ENCODE data around the gene ZNF804B. TPM values are rescaled to one million over a fixed set of nuclear protein-coding genes. Genes with fewer than 3 reads are reported as not detected.
A peak's percentile ranks its signal among the peaks of the same experiment; 100 is the strongest.

ZNF804B gene
- total RNA-seq, 1 donor from 2014 or later, result not detected

- no peak for TF ChIP-seq CTCF (IDR thresholded peaks at IDR 0.05)
- no peaks in the 10 kb centered on the region for H3K9me3 Mint-ChIP-seq (ENCODE audit: unreplicated experiment)
- DNase-seq (ENCODE audit: extremely low spot score, unreplicated experiment), result no peak
- H3K36me3 Mint-ChIP-seq (ENCODE audit: unreplicated experiment), result no peaks in the 10 kb centered on the region
- peaks cover 7% of the 10 kb centered on the region for H3K4me1 Mint-ChIP-seq (ENCODE audit: unreplicated experiment)
- H3K27ac Mint-ChIP-seq (ENCODE audit: unreplicated experiment), result no peak overlapping the region
- H3K4me3 Mint-ChIP-seq (ENCODE audit: unreplicated experiment), result no peak overlapping the region
- peaks cover 56% of the 10 kb centered on the region for H3K27me3 Mint-ChIP-seq (ENCODE audit: unreplicated experiment)
These were observed 2.1 kb upstream of the ZNF804B start for GRCh38 chr7:88757371-88757770.

GRCh38 chr7:88758381-88759229 lies 895 bp upstream of the ZNF804B start:
- Mint-ChIP-seq H3K4me3 (ENCODE audit: unreplicated experiment) (peak overlapping the region; percentile 51), H3K27ac (ENCODE audit: unreplicated experiment) (no peak overlapping the region), H3K4me1 (ENCODE audit: unreplicated experiment) (peaks cover 7% of the 10 kb centered on the region), H3K36me3 (ENCODE audit: unreplicated experiment) (no peaks in the 10 kb centered on the region), H3K9me3 (ENCODE audit: unreplicated experiment) (no peaks in the 10 kb centered on the region), H3K27me3 (ENCODE audit: unreplicated experiment) (peaks cover 61% of the 10 kb centered on the region)
- TF ChIP-seq CTCF (IDR thresholded peaks at IDR 0.05), result no peak
- DNase-seq (ENCODE audit: extremely low spot score, unreplicated experiment), result no peak

- Mint-ChIP-seq H3K36me3 (ENCODE audit: unreplicated experiment) (no peaks in the 10 kb centered on the region), H3K27me3 (ENCODE audit: unreplicated experiment) (peaks cover 63% of the 10 kb centered on the region)
These were observed 626 bp downstream of the ZNF804B start for GRCh38 chr7:88760136-88760515.

GRCh38 chr7:88761779-88762178 lies 2.3 kb downstream of the ZNF804B start:
- H3K4me3 Mint-ChIP-seq (ENCODE audit: unreplicated experiment), result no peak overlapping the region
- H3K27me3 Mint-ChIP-seq (ENCODE audit: unreplicated experiment), result peaks cover 53% of the 10 kb centered on the region
- no peak overlapping the region for H3K27ac Mint-ChIP-seq (ENCODE audit: unreplicated experiment)
- DNase-seq (ENCODE audit: extremely low spot score, unreplicated experiment), result no peak
- H3K9me3 Mint-ChIP-seq (ENCODE audit: unreplicated experiment), result no peaks in the 10 kb centered on the region
- no peak for TF ChIP-seq CTCF (IDR thresholded peaks at IDR 0.05)
- peaks cover 7% of the 10 kb centered on the region for H3K4me1 Mint-ChIP-seq (ENCODE audit: unreplicated experiment)
- no peaks in the 10 kb centered on the region for H3K36me3 Mint-ChIP-seq (ENCODE audit: unreplicated experiment)

More at GRCh38 chr7:88760136-88760515, 626 bp downstream of the ZNF804B start:
- peak overlapping the region; percentile 28 for H3K4me3 Mint-ChIP-seq (ENCODE audit: unreplicated experiment)
- no peak for TF ChIP-seq CTCF (IDR thresholded peaks at IDR 0.05)
- no peak for DNase-seq (ENCODE audit: extremely low spot score, unreplicated experiment)
- no peak overlapping the region for H3K27ac Mint-ChIP-seq (ENCODE audit: unreplicated experiment)
- peaks cover 7% of the 10 kb centered on the region for H3K4me1 Mint-ChIP-seq (ENCODE audit: unreplicated experiment)
- no peaks in the 10 kb centered on the region for H3K9me3 Mint-ChIP-seq (ENCODE audit: unreplicated experiment)

- TF ChIP-seq CTCF (IDR thresholded peaks at IDR 0.05), result no peak
- Mint-ChIP-seq H3K4me1 (ENCODE audit: unreplicated experiment) (no peaks in the 10 kb centered on the region), H3K27me3 (ENCODE audit: unreplicated experiment) (peaks cover 2% of the 10 kb centered on the region)
These were observed 11.9 kb downstream of the ZNF804B start for GRCh38 chr7:88771417-88771816.

More at GRCh38 chr7:88771417-88771816, 11.9 kb downstream of the ZNF804B start:
- H3K9me3 Mint-ChIP-seq (ENCODE audit: unreplicated experiment), result no peaks in the 10 kb centered on the region
- H3K27ac Mint-ChIP-seq (ENCODE audit: unreplicated experiment), result no peak overlapping the region
- no peak for DNase-seq (ENCODE audit: extremely low spot score, unreplicated experiment)
- no peaks in the 10 kb centered on the region for H3K36me3 Mint-ChIP-seq (ENCODE audit: unreplicated experiment)
- H3K4me3 Mint-ChIP-seq (ENCODE audit: unreplicated experiment), result no peak overlapping the region
